Loucy (cell line): ENCODE data around the gene SCGB1A1.

Source experiments
- CTCF ChIP-seq: fragments of 200-600 bp; sonication (generic); conservative IDR thresholded peaks from 2 replicates; pipeline ENCODE4 v1.5.1; 2014; ENCODE audit warnings: mild to moderate bottlenecking, antibody characterized with exemption, low read length
- EZH2phosphoT487 ChIP-seq: fragments of 200-600 bp; IDR thresholded peaks from 2 replicates; pipeline ENCODE4 v1.6.1; 2018; ENCODE audit warnings: antibody characterized with exemption, mild to moderate bottlenecking, moderate library complexity, borderline replicate concordance

GRCh38 chr11:62468577-62468976 lies 49.7 kb downstream of the SCGB1A1 start:
- TF ChIP-seq CTCF = no peak
- TF ChIP-seq EZH2phosphoT487 = no peak
